ENCODE data around the gene CACNA2D3.

The CACNA2D3 gene

DNA sequence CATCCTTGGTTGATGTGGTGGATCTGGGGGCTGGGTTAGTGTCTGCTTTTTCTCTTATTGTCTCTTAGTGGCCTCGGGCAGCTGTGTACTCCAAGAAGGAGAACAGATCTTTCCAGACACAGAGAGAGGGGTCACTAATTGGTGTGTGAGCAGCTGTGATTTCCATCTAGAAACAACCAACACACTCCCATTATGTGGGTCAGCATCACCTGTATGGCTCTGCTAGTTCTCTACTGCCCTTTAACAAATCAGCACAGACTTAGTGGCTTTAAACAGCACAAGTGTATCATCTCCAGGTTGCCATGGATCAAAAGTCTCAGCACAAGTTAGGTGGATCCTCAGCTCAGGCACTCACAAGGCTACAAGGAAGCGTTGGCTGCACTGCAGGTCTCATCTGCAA, 648.7 kb downstream of the CACNA2D3 start:
- no peak for TF ChIP-seq ZFX (IDR thresholded peaks at IDR 0.05; ENCODE audit: borderline replicate concordance)
- TF ChIP-seq, protein P1, sequence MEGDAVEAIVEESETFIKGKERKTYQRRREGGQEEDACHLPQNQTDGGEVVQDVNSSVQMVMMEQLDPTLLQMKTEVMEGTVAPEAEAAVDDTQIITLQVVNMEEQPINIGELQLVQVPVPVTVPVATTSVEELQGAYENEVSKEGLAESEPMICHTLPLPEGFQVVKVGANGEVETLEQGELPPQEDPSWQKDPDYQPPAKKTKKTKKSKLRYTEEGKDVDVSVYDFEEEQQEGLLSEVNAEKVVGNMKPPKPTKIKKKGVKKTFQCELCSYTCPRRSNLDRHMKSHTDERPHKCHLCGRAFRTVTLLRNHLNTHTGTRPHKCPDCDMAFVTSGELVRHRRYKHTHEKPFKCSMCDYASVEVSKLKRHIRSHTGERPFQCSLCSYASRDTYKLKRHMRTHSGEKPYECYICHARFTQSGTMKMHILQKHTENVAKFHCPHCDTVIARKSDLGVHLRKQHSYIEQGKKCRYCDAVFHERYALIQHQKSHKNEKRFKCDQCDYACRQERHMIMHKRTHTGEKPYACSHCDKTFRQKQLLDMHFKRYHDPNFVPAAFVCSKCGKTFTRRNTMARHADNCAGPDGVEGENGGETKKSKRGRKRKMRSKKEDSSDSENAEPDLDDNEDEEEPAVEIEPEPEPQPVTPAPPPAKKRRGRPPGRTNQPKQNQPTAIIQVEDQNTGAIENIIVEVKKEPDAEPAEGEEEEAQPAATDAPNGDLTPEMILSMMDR (IDR thresholded peaks at IDR 0.05): no peak
- H3K27ac ChIP-seq: no peak overlapping the region

DNA sequence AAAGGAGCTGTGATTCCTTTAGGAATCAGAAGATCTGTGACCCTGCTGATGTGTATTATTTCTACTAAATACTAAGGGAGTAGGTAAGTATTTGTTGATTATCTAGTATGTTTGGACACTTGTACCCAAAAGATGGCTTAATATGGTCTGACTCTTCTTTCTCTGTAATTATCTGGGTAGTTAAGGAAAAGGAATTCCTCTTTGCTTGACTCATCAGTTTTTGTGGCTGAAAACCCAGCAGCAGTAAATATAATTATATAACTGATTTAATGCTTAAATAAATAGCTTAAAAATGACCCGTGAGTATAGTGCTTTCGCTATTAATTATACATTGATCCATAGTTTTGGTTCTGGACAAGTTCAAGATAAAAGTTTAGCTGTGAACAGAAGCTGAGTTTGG, 649.7 kb downstream of the CACNA2D3 start:
- TF ChIP-seq ZFX (IDR thresholded peaks at IDR 0.05; ENCODE audit: borderline replicate concordance): no peak
- TF ChIP-seq, protein P1 (IDR thresholded peaks at IDR 0.05): no peak
- no peak overlapping the region for H3K27ac ChIP-seq

DNA sequence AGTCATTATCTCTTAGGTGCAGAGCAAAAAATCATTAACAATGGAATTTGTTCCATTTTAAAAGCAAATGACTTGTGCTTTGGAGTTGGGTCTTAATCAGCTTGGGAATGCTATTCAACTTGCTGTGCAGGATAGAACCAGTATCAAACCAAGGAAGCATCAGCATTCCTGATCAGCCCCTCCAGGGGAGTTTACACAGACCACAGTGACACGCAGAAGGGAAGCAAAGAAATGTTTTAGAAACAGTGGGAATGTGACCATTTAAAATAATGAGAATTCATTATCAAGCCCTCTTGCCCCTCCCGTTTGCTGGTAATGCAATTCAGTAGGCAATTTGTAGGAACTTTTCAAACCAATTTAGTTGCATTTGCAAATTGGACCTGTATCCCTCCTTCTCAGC, 650.4 kb downstream of the CACNA2D3 start:
- no peak overlapping the region for H3K27ac ChIP-seq
- TF ChIP-seq ZFX (IDR thresholded peaks at IDR 0.05; ENCODE audit: borderline replicate concordance): no peak
- TF ChIP-seq, protein P1 (IDR thresholded peaks at IDR 0.05): no peak

DNA sequence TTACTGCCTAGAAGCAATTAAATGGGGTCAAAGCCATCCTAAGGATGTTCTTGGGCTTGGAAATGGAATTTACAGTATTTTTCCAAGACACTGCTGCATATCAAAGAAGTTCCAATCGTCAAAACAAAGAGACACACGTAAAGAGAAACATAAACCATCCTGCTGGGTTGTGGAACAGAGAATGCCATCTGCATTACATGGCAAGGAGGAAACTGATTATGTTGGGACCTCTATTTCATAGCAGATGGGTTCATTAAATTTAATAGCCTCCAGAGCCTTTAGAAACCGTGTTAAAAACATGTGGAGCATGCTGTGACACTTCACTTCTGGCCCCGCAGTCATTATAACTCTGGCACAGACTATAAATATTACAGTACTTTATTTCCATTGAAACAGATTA, 650.9 kb downstream of the CACNA2D3 start:
- TF ChIP-seq, protein P1 (IDR thresholded peaks at IDR 0.05): no peak
- no peak for TF ChIP-seq ZFX (IDR thresholded peaks at IDR 0.05; ENCODE audit: borderline replicate concordance)
- H3K27ac ChIP-seq: no peak overlapping the region

DNA sequence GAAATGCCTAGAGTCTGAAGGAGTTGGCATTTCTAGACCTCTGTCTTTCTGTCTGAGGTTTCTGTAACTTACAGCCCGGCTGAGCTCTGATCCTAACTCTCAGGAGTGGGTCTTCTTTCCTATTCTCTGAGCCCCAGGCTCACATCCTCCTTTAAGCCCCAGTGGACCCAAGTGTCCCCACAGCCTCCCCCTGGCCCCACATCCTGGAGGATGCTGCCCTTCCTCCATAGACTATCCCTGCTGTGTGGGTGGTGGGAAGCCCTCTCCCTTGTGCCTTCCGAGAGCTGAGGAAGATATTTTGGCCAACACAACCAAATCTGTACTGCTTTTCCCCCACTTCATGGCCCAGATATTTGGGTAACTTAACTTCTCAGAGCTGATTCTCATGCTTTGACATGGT, 654.2 kb downstream of the CACNA2D3 start:
- no peak overlapping the region for H3K27ac ChIP-seq

DNA sequence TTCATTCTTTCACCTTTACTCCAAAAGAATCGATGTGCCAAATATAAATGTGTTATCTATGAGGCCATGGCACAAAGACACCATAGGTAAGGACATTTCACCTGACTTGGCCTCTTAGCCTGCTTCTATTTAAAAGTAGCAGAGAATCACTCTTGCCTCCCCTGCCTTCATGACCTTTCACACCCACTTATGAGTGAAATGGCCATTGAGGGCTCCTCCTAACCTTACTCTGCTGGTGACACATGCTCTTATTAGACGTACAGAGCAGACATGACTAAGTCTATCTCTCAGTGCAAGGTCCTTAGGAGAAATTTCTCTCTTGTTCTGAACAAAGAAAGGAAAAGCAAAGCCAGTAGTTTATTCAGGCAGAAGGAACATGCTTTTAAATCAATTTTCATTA, 654.8 kb downstream of the CACNA2D3 start:
- no peak overlapping the region for H3K27ac ChIP-seq
- no peak for TF ChIP-seq ZFX (IDR thresholded peaks at IDR 0.05; ENCODE audit: borderline replicate concordance)
- TF ChIP-seq, protein P1 (IDR thresholded peaks at IDR 0.05): no peak

More for the DNA sequence above, 654.2 kb downstream of the CACNA2D3 start:
- no peak for TF ChIP-seq ZFX (IDR thresholded peaks at IDR 0.05; ENCODE audit: borderline replicate concordance)
- TF ChIP-seq, protein P1 (IDR thresholded peaks at IDR 0.05): no peak

DNA sequence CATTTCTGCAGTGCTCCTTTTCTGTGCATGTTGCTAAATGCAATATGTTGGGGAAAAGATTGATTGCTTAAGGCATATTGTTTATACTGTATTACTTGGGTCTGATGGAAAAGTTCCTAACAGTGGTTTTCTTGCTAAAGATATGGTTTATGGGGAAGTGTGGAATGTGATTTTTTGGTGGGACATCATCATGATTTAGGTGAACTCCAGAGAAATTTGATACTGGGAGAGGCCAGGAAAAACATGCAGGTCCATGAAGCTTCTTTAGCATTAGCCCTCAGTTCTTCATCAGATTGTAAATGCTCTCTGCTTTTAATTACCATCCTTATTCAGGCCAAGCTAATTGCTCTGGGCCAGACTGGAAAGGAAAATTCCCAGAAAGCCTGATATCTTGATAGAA, 658.0 kb downstream of the CACNA2D3 start:
- TF ChIP-seq ZFX (IDR thresholded peaks at IDR 0.05; ENCODE audit: borderline replicate concordance): no peak
- TF ChIP-seq, protein P1 (IDR thresholded peaks at IDR 0.05): no peak
- H3K27ac ChIP-seq: no peak overlapping the region
